ENCODE results near the gene ARHGEF3. TPM values are rescaled to one million over a fixed set of nuclear protein-coding genes. Genes with fewer than 3 reads are reported as not detected.
"Not testable (repeated sequence)": the region's sequence is repeated elsewhere in the genome, so short reads cannot be mapped to it uniquely, and the experiment has no call there.

ARHGEF3 gene
- total RNA-seq, 1 donor from 2014 or later, result 36.7 TPM

DNA sequence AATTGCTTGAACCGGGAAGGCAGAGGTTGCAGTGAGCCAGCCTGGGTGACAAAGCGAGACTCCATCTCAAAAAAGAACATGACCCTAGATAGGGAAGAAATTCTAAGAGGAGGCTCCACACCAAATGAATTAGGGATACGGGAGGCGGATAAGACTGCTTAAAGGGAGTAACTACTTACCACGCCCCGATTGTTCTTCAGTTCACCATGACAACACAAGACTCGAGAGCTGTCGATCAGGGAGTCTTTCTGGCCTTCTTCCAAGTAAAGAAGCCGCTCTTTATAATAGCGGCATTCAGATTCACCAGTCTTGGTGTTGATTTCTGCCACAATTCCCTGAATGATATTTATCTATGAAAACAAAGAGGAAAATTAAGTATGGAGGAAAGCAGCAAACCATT is 64.7 kb downstream of the ARHGEF3 start:
- DNase-seq (ENCODE audit: low read depth), result no peak

DNA sequence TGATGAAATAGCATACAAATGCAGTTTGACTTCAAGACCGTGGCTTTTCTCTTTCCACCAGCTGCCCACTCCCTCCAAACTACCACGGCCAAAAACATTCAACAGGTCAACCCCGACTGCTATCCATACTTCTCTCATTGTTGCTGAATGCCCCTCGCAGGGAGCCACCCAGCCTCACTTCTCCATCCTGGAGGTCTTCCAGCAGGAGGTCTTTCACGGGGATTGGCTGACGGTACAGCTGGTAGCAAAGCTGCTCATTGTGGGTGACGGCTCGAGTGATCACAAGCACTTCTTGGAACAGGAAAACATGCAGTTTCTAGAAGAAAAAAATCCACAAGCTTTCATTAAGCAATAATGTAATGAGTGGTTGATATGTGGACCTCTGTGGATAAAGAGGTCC is 69.6 kb downstream of the ARHGEF3 start:
- DNase-seq (ENCODE audit: low read depth), result no peak

DNA sequence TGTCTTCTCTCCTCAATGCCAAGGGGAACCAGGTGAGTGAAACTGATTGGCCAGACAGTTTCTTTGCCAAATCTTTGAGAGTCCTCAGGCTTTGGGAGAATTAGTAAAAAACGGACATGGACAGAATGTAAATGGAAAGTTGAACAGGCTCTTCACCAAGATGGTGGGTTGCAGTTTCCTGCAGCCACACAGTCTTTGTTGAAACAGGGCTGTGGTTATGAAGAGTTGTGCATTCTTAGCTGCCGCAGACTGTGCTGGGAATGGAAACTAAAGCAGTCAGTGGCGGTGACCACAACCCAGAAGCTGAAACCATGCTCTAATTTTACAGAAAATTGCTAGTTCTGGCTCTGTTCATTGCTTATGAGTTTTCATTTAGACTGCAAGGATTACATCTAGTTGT is 76.6 kb downstream of the ARHGEF3 start:
- DNase-seq (ENCODE audit: low read depth), result no peak

DNA sequence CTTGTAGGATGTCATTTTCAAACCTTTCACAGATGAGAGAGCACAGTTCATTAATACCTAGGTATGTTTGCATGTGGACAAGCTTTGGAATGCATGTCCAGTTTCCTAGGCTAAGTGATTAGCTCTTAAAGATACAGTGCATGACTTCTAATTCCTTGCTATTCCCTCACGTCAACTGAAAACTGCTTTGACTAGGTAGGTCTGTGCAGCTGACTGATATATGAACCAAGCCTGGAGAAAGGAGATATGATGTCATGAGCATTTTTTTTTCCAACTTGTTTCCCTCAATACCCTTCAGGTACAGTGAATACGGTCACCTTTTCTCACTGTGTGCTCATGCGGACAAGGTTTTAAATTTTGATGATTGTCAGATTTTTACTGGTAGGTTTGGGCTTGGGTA is 77.1 kb downstream of the ARHGEF3 start:
- peak; percentile 89 for DNase-seq (ENCODE audit: low read depth)

DNA sequence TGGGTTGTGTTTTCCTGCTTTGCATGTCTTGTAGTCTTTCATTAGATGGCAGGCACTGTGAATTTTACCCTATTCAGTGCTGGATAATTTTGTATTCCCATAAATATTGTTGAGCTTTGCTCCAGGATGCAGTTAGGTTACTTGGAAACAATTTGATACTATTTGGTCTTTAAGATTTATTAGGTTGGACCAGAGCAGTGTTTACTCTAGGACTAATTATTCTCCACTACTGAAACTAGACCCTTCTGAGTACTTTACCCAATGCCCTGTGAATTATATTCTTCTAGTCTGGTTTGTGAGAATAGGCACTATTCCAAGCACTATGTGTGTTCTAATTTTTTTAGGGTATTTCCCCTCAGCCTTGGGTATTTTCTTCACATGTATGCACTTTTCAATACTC is 80.9 kb downstream of the ARHGEF3 start:
- peak; percentile 12 for DNase-seq (ENCODE audit: low read depth)

DNA sequence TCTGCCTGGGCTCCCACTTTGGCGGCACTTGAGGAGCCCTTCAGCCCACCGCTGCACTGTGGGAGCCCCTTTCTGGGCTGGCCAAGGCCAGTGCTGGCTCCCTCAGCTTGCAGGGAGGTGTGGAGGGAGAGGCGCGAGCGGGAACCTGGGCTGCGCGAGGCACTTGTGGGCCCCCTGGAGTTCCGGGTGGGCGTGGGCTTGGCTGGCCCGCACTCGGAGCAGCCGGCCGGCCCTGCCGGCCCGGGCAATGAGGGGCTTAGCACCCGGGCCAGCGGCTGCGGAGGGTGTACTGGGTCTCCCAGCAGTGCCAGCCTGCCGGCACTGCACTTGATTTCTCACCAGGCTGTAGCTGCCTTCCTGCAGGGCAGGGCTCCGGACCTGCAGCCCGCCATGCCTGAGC is 82.9 kb downstream of the ARHGEF3 start:
- DNase-seq (ENCODE audit: low read depth), result not testable (repeated sequence)

DNA sequence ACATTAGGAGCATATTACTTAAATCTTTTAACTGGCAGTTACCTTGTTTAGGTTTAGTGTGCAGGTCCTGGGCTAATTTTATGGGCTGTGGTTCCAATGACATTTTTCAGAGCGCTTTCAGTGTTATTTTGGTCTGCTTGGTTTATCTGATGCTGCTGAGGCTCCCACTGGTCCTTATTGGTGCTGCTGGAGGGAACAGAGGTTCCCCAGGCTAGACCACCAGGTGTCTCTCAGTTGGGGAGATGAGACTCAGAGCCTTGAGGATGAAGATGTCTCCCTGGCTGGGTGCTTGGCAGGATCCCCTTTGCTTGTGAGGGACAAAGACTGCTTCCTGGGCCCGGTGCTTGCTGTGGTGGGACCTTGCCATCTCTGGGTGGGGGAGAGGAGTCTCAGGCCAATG is 90.4 kb downstream of the ARHGEF3 start:
- no peak for DNase-seq (ENCODE audit: low read depth)

DNA sequence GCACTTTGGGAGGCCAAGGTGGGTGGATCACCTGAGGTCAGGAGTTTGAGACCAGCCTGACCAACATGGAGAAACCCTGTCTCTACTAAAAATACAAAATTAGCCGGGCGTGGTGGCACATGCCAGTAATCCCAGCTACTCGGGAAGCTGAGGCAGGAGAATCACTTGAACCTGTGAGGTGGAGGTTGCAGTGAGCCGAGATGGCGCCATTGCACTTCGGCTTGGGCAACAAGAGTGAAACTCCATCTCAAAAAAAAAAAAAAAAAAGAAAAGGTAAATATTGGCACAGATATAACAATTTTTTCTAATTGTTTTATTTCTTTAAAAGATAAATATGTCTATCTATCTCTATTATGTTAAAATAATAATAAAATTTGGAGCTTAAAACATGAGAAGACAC is 94.3 kb downstream of the ARHGEF3 start:
- DNase-seq (ENCODE audit: low read depth), result not testable (repeated sequence)

DNA sequence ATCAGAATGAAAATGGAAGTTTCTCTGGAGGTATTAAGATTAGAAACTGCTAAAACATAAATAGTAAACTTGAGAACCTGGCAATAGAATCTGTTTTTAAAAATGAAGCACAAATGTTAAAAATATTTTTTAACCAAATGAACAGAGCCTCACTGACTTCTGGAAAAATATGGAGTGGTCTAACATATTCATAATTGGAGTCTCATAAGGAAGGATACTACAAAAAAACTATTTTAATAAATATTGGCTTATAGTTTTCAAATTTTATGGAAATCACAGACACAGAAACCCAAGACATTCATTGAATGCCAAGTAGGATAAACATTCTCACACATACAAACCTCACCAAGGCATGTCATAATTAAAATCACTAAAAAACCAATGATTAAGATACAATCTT is 95.1 kb downstream of the ARHGEF3 start:
- DNase-seq (ENCODE audit: low read depth), result no peak

DNA sequence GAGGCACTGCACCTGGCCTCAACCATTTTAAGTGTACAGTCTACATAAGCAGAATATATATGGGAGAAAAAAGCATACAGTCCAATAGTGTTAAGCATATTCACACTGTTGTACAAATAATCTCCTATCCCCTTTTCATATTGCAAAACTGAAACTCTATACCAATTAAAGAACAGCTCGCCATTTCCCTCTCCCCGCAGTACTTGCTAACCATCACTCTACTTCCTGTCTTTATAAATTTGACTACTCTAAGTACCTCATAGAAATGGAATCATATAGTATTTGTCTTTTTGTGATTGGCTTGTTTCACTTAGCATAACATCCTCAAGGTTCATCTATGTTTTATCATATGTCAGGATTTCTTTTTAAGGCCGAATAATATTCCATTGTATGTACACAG is 97.0 kb downstream of the ARHGEF3 start:
- no peak for DNase-seq (ENCODE audit: low read depth)

DNA sequence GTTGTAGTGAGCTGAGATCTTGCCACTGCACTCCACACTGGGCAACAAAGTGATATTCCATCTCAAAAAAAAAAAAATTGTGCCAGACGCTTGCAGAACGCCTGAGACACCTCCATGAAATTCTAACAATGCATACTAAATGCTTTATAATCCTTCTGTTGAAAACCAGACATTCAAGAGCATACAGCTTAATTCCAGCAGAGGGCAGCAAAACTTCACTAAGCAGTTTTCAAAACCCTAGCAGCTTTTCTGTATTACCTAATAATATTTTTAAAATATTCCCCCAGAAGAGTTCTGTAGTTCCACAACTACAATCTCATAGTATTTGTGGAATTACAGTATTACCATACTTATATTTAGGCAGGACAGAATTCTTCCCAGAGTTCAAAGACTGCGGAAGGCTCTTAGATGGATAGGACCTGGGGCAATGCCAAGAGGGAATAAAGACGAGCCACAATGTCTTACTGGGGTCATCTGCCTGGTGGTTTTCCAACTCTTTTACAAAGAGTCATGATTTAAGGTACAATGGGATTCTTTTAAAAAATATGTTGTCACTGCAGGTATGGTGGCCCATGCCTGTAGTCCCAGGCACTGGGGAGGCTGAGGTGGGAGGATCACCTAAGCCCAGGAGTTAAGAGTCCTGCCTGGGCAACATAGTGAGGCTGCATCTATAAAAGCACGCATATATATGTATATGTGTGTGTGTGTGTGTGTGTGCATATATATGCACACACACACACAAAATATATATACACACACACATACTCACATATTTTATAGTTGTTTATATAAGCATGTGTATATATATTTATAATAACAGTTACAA is 99.0 kb downstream of the ARHGEF3 start:
- peak; percentile 72 for DNase-seq (ENCODE audit: low read depth)

DNA sequence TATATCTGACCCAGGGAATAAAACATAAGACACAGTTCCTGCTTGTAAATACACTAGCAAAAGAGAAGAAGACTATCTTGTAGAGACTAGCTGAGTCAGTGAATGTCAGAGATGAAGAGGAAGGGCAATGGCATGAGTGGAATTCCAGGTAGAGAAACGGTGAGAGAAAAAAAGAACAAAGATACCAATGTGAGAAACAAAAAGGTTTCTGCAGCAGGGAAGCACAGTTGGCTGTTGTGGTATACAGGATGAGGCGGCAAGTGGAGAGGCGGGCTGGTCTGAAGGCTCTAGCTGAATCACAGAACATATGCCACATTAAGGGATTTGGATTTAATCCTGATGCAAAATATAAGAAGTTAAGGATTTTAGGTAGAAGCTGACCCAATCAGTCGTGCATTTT is 101.6 kb downstream of the ARHGEF3 start:
- DNase-seq (ENCODE audit: low read depth), result no peak

DNA sequence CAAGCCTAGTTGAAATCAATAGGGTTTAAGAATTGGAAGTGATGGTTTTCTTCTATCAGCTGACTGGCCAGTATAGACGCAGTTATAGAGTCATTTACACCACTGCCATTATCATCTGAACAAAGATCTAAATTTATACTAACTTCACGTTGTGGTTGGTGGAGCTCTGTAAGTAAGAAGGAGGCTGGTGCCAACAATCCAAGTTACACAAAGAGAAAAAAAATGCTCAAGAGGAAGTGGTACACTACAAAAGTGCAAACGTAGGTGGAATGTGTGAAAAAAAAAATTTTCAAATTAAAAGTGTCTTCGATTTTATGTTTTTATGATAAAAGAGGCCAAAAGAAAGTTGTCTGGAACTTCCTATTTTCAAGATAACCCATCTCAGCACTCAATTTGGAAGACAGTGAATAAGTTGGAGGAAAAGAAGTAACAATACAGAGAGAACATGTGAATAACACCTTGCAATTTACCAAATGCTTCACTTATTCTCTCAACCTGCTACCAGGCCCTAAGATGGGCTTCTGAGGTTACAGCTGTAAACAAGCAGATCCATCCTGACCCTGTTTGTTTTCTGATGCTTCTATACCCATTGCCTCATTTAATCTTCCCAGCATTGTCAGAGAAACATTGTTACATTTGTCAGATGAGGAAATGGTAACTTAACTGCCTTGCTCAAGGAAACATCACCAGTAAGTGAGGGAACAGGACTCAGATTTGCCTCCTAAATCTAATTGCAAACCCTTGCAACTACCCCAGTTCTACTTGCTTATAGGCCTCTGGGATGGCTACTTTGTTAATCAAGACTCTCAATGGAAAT is 106.7 kb downstream of the ARHGEF3 start:
- DNase-seq (ENCODE audit: low read depth), result no peak

DNA sequence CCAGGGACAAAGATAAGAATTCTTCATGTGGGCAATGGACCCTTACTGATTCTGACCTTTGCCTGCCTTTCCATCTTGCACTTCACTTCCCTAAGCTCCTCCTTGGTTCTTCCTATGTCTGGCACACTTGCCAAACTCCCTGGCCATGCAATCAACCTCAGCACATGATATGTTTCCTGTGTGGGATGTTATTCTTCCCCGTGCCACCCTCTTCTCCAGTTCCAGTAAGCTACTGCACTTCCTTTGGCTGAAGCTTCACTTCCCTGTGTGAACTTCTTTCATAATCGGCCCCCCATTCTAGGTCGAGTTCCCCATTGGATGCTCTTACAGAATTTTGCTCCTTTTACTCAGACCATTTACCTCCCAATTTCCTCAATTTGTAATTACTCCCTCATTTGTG is 108.0 kb downstream of the ARHGEF3 start:
- DNase-seq (ENCODE audit: low read depth), result no peak

DNA sequence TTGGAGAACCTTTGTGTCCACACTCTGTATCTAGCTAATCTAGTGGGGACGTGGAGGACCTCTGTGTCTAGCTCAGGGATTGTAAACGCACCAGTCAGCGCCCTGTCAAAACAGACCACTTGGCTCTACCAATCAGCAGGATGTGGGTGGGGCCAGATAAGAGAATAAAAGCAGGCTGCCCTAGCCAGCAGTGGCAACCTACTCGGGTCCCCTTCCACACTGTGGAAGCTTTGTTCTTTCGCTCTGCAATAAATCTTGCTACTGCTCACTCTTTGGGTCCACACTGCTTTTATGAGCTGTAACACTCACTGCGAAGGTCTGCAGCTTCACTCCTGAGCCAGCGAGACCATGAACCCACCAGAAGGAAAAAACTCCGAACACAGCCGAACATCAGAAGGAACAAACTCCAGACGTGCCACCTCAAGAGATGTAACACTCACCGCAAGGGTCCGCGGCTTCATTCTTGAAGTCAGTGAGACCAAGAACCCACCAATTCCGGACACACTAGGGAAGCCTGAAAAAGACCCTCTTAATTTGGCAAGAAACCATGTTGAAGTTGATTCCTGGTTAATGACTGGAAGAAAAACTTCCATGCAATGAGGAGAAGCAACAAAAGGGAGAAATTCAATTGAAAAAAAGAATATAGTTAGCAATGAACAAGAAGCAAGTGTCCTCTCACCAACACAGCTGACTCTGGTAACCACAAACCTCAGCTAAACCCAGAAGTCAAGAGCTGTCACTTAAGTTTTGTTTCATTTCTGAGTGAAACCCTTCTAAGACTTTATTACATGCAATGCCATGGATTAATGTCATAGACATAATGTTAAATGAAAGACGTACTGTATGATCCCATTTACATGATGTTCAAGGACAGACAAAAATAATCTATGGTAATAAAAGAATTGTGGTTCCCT is 109.0 kb downstream of the ARHGEF3 start:
- not testable (repeated sequence) for DNase-seq (ENCODE audit: low read depth)

DNA sequence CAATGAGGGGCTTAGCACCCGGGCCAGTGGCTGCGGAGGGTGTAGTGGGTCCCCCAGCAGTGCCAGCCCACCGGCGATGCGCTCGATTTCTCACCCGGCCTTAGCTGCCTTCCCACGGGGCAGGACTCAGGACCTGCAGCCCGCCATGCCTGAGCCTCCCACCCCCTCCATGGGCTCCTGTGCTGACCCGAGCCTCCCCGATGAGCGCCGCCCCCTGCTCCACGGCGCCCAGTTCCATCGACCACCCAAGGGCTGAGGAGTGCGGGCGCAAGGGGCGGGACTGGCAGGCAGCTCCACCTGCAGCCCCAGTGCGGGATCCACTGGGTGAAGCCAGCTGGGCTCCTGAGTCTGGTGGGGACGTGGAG is 109.8 kb downstream of the ARHGEF3 start:
- DNase-seq (ENCODE audit: low read depth), result not testable (repeated sequence)

DNA sequence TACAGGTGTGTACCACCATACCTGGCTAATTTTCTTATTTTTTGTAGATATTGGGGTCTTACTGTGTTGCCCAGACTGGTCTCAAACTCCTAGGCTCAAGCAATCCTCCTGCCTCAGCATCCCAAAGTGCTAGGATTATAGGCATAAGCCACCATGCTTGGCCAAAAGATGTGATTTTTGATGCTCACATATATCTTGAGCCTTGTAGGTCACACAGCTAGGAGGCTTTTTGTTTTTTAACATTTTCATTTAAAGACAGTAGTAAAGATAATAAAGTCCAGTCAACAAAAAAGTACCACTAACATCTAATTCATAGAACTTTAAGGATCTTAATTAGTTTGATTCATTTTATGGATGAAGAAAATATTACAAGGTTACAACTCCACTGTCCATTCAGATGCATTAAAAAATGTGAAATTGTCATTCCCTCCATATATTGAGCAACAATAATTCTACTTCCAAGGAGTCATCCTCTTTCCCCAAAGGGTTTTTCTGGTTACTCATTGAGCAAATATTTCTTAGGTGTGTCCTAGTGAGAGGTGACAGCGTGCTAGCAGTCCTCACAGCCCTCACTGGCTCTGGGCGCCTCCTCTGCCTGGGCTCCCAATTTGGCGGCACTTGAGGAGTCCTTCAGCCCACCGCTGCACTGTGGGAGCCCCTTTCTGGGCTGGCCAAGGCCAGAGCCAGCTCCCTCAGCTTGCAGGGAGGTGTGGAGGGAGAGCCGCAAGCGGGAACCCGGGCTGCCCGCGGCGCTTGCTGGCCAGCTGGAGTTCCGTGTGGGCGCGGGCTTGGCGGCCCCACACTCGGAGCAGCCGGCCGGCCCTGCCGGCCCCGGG is 110.4 kb downstream of the ARHGEF3 start:
- peak; percentile 54 for DNase-seq (ENCODE audit: low read depth)

DNA sequence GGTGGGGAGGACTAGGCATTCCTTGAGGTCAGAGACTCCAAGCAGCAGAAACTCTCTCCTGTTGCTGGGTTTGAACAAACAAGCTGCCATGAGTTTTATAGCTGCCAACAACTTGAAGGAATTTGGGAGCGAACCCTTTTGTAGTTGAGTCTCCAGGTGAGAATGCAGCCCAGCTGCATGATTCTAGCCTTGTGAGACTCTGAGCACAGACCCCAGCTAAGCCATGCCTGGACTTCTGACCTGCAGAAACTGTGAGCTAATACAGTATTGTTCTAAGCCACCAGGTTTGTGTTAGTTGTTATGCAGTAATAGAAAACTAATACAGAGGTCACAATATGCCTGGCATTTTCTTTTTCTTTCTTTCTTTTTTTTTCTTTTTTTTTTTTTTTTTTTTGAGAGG is 112.4 kb downstream of the ARHGEF3 start:
- no peak for DNase-seq (ENCODE audit: low read depth)

DNA sequence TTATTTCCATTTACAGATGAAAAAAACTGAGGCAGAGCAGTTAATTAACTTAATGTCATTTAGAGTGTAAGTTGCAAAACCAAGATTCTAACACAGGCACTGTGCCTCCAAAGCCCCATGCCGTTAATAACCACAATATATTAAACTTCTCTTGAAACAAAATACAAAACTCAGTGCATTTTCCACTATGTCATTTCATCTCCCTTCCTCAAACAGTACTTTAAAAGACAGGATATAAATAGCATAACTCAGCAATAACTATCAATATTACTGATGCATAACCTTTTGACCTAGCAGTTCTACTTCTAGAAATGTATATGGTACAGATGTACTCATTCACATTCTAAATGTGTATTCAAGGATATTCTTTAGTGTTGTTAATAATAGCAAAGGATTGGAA is 113.6 kb downstream of the ARHGEF3 start:
- no peak for DNase-seq (ENCODE audit: low read depth)

DNA sequence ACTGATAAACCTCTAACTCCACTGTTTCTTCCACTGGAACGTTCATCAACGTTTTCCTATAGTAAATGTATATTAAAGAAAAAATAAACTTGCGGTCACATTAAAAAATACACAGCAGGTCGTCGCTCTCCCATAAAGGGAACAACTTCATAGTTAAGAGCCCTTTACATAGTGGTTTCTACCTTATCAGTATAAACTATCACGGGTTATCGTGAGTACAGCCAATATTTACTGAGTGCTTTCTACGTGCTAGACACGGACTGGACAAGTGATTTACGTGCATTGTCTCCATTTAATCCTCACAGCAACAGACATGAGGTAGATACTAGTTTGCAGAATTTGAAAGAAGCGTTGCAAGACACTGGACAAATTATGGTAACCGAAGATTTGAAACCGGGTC is 117.7 kb downstream of the ARHGEF3 start:
- DNase-seq (ENCODE audit: low read depth), result no peak

DNA sequence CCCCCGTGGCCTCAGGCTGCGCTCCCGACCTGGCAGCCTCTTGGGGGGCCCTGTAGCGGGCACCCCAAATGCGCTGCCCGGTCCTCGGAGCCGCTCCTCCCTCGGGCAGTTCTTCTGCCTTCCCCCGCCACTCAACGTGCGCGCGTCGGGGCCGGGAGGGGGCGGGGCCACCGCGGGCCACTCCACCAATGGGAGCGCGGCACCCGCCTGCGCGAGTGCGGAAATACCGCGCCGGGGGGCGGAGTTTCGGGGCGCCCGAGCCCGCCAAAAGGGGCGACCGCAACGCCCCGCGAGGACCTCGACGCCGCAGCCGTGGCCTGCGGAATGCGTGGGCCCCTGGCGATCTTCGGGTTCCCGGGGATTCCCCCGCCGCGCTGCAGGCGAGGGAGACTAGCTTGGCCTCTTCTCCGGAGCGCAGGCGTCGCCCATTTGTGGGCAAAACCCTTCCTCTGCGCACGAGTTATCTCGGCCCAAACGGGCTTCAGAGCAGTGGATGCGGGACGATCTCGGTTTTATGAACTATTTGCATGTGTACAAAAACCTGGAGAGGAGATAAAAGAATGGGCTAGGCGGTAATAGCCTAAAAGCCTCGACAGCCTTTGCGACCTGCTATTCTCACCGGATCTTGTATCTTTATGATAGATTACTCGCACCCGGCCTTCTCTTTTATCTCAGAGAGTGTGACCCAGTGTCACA is 118.5 kb downstream of the ARHGEF3 start, which contains the start of gene TASOR:
Gene TASOR, minus strand, starts transcription at position 144 of the 696 bp plus-strand sequence. CDS start 259 bp downstream, outside the sequence.
- DNase-seq (ENCODE audit: low read depth), result peak; percentile 24
